ENCODE data around the gene LAMB2.

DNA sequence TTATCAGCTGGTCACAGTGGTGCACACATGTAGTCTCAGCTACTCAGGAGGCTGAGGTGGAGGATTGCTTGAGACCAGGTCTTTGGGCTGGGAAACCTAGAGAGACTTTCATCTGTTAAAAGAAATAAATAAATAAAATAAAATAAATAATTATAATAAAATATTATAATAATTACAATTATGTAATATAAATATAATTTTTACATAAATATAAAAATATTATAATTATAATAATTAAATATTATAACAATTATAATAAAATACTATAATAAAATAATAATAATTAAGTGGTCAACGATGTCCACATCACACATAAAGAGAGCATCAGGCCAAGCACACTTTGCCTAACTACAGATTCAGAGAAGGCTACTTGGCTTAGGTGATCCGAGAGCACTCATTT is 53.6 kb downstream of the LAMB2 start:
- TF ChIP-seq, protein P1, sequence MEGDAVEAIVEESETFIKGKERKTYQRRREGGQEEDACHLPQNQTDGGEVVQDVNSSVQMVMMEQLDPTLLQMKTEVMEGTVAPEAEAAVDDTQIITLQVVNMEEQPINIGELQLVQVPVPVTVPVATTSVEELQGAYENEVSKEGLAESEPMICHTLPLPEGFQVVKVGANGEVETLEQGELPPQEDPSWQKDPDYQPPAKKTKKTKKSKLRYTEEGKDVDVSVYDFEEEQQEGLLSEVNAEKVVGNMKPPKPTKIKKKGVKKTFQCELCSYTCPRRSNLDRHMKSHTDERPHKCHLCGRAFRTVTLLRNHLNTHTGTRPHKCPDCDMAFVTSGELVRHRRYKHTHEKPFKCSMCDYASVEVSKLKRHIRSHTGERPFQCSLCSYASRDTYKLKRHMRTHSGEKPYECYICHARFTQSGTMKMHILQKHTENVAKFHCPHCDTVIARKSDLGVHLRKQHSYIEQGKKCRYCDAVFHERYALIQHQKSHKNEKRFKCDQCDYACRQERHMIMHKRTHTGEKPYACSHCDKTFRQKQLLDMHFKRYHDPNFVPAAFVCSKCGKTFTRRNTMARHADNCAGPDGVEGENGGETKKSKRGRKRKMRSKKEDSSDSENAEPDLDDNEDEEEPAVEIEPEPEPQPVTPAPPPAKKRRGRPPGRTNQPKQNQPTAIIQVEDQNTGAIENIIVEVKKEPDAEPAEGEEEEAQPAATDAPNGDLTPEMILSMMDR (optimal IDR thresholded peaks at IDR 0.05 in 1 of 3, IDR thresholded peaks at IDR 0.05 in 1 of 3, conservative IDR thresholded peaks at IDR 0.05 in 1 of 3; ENCODE audit: extremely low read depth in 1 of 3, insufficient read depth in 2 of 3, low read length in 3 of 3) = no peak
- TF ChIP-seq EZH2 (IDR thresholded peaks at IDR 0.05; ENCODE audit: low read length) = no peak

All from keratinocyte (primary cell).